PC-3 (cell line): ENCODE results near the gene PRSS21. TPM values are rescaled to one million over a fixed set of nuclear protein-coding genes. Genes with fewer than 3 reads are reported as not detected.

ENCODE experiments used
- ATAC-seq: fragments of 200-7000 bp; cut with Tn5 transposase; 2 replicates; pipeline ENCODE4 v1.9.1; 2020; ENCODE audit warnings: mild to moderate bottlenecking, moderate library complexity
- BruUV-seq: library from RNA; stranded (reverse); fragments of 400-500 nt; replicated peaks from 2 replicates; lab custom pipeline; 2021; lab: Mats Ljungman, UMichigan
- CTCF ChIA-PET: fragments of 300-600 bp; sonication (Branson Sonifier 250); formaldehyde crosslinking; loops from one replicate; lab custom pipeline; 2022; ENCODE audit warnings: antibody characterized with exemption; lab: Charles Lee
- POLR2A ChIA-PET: fragments of 300-600 bp; sonication (Branson Sonifier 250); formaldehyde crosslinking; loops from one replicate; lab custom pipeline; 2022; ENCODE audit warnings: antibody characterized with exemption; ENCODE audit not compliant: unreplicated experiment; lab: Charles Lee
- DNase-seq: peaks from one replicate; pipeline ENCODE4 v3.0.0-alpha.2; 2015
- H2AFZ ChIP-seq: fragments of 300-600 bp; sonication (generic); 2 replicates; pipeline ENCODE4 v1.6.0; 2016; ENCODE audit warnings: antibody characterized with exemption, low read length
- H3F3A ChIP-seq: fragments of 300-600 bp; sonication (generic); one replicate; pipeline ENCODE4 v1.6.0; 2017; ENCODE audit warnings: antibody characterized with exemption, low read length, control low read depth, mild to moderate bottlenecking; ENCODE audit not compliant: unreplicated experiment
- H3K27ac ChIP-seq: fragments of 300-600 bp; sonication (generic); 2 replicates; pipeline ENCODE4 v1.5.1; 2016; ENCODE audit warnings: mild to moderate bottlenecking, low read length
- H3K27me3 ChIP-seq: fragments of 300-600 bp; sonication (generic); 2 replicates; pipeline ENCODE4 v1.6.1; 2016; ENCODE audit warnings: low read length, mixed read lengths
- H3K36me3 ChIP-seq: fragments of 300-600 bp; sonication (generic); 2 replicates; pipeline ENCODE4 v1.6.1; 2016; ENCODE audit warnings: low read depth, mixed run types, low read length, mixed read lengths
- H3K4me1 ChIP-seq: fragments of 300-600 bp; sonication (generic); 2 replicates; pipeline ENCODE4 v1.5.1; 2016; ENCODE audit warnings: low read length; ENCODE audit not compliant: insufficient read depth
- H3K4me2 ChIP-seq: fragments of 300-600 bp; sonication (generic); 2 replicates; pipeline ENCODE4 v1.6.0; 2016; ENCODE audit warnings: low read length
- H3K4me3 ChIP-seq: fragments of 300-600 bp; sonication (generic); 2 replicates; pipeline ENCODE4 v1.5.1; 2016; ENCODE audit warnings: mild to moderate bottlenecking, low read length, mixed read lengths
- H3K79me2 ChIP-seq: fragments of 300-600 bp; sonication (generic); 2 replicates; pipeline ENCODE4 v1.6.1; 2017; ENCODE audit warnings: low read length, mixed read lengths
- H3K9ac ChIP-seq: fragments of 300-600 bp; sonication (generic); 2 replicates; pipeline ENCODE4 v1.6.0; 2016; ENCODE audit warnings: mild to moderate bottlenecking, low read length
- H3K9me2 ChIP-seq: fragments of 300-600 bp; sonication (generic); replicated peaks from 2 replicates; pipeline ENCODE4 v1.6.1; 2016; ENCODE audit warnings: mixed run types, low read length, mixed read lengths
- H3K9me3 ChIP-seq: fragments of 300-600 bp; sonication (generic); 2 replicates; pipeline ENCODE4 v1.6.1; 2016; ENCODE audit warnings: low read length, mixed read lengths
- H4K20me1 ChIP-seq: fragments of 300-600 bp; sonication (generic); 2 replicates; pipeline ENCODE4 v1.6.1; 2016; ENCODE audit warnings: low read length, mixed read lengths
- EZH2 ChIP-seq: fragments of 300-600 bp; sonication (generic); IDR thresholded peaks from one replicate; pipeline ENCODE4 v1.6.1; 2017; ENCODE audit warnings: antibody characterized with exemption, mild to moderate bottlenecking, low read length; ENCODE audit not compliant: unreplicated experiment
- EZH2phosphoT487 ChIP-seq: fragments of 300-600 bp; sonication (generic); IDR thresholded peaks from 2 replicates; pipeline ENCODE4 v1.6.1; 2018; ENCODE audit warnings: mild to moderate bottlenecking, antibody characterized with exemption, low read length, borderline replicate concordance
- intact Hi-C: fragments of 100-400 bp; cut with micrococcal nuclease; formaldehyde crosslinking; loops from 2 replicates; pipeline ENCODE4 v1.9.0; 2023
- total RNA-seq: library from RNA; depleted of rRNA; stranded (reverse); fragments of >200 nt; gene quantifications from 2 replicates; pipeline ENCODE4 v1.2.3, GENCODE V29; 2014
- TF ChIP-seq, protein P1 (sequence below): fragments of 300-600 bp; sonication (generic); conservative IDR thresholded peaks from 2 replicates; pipeline ENCODE4 v1.5.1; 2017; ENCODE audit warnings: antibody characterized with exemption, low read depth, mild to moderate bottlenecking, low read length

PRSS21 gene
- total RNA-seq, 1 experiment from 2014 or later, result not detected

DNA sequence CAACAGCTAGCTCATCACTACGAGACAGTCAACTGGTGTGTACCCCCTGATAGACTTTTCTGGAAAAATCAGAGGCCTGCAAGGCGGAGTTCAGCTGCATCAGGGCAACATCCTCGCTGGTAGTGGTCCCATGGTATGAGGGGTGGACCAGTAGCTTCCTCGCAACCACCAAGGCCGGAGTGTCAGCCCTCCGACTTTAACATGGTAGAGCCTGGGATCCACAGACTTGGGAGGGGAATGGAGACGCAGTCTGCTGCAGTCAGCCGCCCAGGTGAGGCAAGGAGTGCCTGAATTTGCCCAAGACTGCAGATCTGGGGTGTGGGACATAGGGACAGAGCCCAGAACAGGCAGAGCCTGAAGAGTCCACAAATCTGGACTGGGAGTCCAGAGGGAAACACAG, 26.5 kb downstream of the PRSS21 start:
- H4K20me1 ChIP-seq, result no peaks in the 10 kb centered on the region
- H3K4me1 ChIP-seq, result peaks cover 19% of the 10 kb centered on the region
- intact Hi-C loops, result no loop called here
- no TSS peak for BruUV-seq
- no peaks in the 10 kb centered on the region for H3K36me3 ChIP-seq
- no peak for ATAC-seq
- ChIA-PET CTCF (no interaction called here), POLR2A (no interaction called here)
- TF ChIP-seq EZH2 (no peak), EZH2phosphoT487 (no peak)
- TF ChIP-seq, protein P1, sequence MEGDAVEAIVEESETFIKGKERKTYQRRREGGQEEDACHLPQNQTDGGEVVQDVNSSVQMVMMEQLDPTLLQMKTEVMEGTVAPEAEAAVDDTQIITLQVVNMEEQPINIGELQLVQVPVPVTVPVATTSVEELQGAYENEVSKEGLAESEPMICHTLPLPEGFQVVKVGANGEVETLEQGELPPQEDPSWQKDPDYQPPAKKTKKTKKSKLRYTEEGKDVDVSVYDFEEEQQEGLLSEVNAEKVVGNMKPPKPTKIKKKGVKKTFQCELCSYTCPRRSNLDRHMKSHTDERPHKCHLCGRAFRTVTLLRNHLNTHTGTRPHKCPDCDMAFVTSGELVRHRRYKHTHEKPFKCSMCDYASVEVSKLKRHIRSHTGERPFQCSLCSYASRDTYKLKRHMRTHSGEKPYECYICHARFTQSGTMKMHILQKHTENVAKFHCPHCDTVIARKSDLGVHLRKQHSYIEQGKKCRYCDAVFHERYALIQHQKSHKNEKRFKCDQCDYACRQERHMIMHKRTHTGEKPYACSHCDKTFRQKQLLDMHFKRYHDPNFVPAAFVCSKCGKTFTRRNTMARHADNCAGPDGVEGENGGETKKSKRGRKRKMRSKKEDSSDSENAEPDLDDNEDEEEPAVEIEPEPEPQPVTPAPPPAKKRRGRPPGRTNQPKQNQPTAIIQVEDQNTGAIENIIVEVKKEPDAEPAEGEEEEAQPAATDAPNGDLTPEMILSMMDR, result no peak
- peaks cover 5% of the 10 kb centered on the region for H3F3A ChIP-seq
- no peak overlapping the region for H3K9ac ChIP-seq
- no peaks in the 10 kb centered on the region for H3K9me3 ChIP-seq
- no peak overlapping the region for H2AFZ ChIP-seq
- no peaks in the 10 kb centered on the region for H3K9me2 ChIP-seq
- no peaks in the 10 kb centered on the region for H3K79me2 ChIP-seq
- H3K4me3 ChIP-seq, result no peak overlapping the region
- DNase-seq, result no peak
- no peak overlapping the region for H3K4me2 ChIP-seq
- H3K27ac ChIP-seq, result no peak overlapping the region
- H3K27me3 ChIP-seq, result no peaks in the 10 kb centered on the region

DNA sequence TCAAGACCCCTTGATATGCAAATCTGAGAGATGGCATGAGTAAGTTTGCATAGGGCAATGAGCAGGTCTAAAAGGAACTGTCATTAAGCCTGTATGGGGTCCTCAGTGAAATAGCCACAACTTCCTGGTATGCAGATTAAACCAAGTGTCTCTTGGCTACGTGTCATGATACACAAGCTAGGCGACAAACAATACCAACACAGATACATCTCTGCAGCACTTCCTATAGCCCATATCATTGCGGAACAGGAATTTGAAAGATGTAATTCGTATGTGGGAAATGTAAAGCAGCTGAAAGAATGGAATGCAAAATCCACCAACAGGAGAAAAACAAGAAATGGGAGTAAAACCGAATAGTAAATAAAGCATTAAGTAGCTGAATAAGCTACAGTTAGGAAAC, 28.1 kb downstream of the PRSS21 start:
- H4K20me1 ChIP-seq, result no peaks in the 10 kb centered on the region
- H3F3A ChIP-seq, result peaks cover 5% of the 10 kb centered on the region
- H2AFZ ChIP-seq, result no peak overlapping the region
- ChIA-PET POLR2A (no interaction called here), CTCF (no interaction called here)
- ATAC-seq (no peak), DNase-seq (no peak)
- no peak overlapping the region for H3K9ac ChIP-seq
- intact Hi-C loops, result no loop called here
- no peak overlapping the region for H3K4me2 ChIP-seq
- H3K9me2 ChIP-seq, result no peaks in the 10 kb centered on the region
- peaks cover 15% of the 10 kb centered on the region for H3K4me1 ChIP-seq
- BruUV-seq, result no TSS peak
- no peaks in the 10 kb centered on the region for H3K79me2 ChIP-seq
- H3K36me3 ChIP-seq, result no peaks in the 10 kb centered on the region
- no peak for TF ChIP-seq EZH2
- no peak for TF ChIP-seq EZH2phosphoT487
- TF ChIP-seq, protein P1, result no peak
- no peaks in the 10 kb centered on the region for H3K27me3 ChIP-seq
- H3K9me3 ChIP-seq, result no peaks in the 10 kb centered on the region
- no peak overlapping the region for H3K27ac ChIP-seq
- no peak overlapping the region for H3K4me3 ChIP-seq

DNA sequence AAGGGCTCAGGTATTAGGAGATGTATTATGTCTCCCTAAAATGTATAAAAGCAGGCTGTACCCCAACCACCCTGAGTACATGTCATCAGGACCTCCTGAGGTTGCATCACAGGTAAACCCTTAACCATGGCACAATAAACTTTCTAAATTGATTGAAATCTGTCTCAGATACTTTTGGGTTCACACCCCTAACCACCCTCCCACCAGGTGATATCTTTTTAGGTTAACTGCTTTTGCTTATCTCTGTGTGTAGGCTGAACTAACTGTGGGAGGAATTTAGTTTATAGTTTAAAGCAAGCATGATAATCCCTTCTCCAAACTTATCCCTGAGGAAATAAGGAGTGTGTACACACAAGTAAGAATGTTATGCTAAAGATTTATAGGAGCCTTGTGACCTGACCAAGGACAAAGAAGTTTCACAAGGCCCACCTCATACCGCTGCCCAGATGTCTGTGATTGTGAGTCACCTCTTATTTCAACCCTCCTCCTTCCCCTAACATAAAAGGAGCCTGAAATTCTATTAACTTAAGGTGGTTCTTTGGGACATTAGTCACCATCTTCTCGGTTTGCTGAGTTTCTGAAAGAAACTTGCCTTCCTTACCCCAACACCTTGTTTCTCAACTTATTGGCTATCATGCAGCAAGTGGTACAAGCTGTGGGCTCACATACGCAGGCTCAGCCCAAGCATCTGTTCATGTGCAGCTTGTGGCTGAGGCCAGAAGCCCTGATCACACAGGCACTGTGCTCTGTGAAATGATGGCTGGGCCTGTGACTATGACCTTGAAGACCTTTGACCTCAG, 29.7 kb downstream of the PRSS21 start:
- peak; percentile 95 for ATAC-seq
- ChIA-PET POLR2A (no interaction called here), CTCF (no interaction called here)
- Histone ChIP-seq H3F3A (peaks cover 5% of the 10 kb centered on the region), H3K27ac (peak overlapping the region; percentile 82), H3K4me1 (peaks cover 20% of the 10 kb centered on the region), H4K20me1 (no peaks in the 10 kb centered on the region), H3K4me3 (no peak overlapping the region), H3K4me2 (peak overlapping the region; percentile 58), H3K36me3 (no peaks in the 10 kb centered on the region), H2AFZ (no peak overlapping the region), H3K79me2 (no peaks in the 10 kb centered on the region), H3K9me2 (no peaks in the 10 kb centered on the region), H3K27me3 (no peaks in the 10 kb centered on the region), H3K9ac (peak overlapping the region; percentile 37; the same call in 1 of the 2 replicates), H3K9me3 (no peaks in the 10 kb centered on the region)
- intact Hi-C loops, result no loop called here
- no TSS peak for BruUV-seq
- DNase-seq, result peak; percentile 78
- TF ChIP-seq, protein P1, result no peak
- TF ChIP-seq EZH2 (no peak), EZH2phosphoT487 (no peak)
